Endothelial cell (in vitro differentiated cells): ENCODE data around the gene TCEANC2. TPM values are rescaled to one million over a fixed set of nuclear protein-coding genes. Genes with fewer than 3 reads are reported as not detected.

ENCODE experiments used
- DNase-seq: peaks from one replicate; pipeline ENCODE4 v3.0.0; 2021; ENCODE audit warnings: low spot score
- H3K27ac Mint-ChIP-seq: one replicate; pipeline ENCODE4 v1.8.0; 2021; ENCODE audit warnings: mixed read lengths, inconsistent platforms; ENCODE audit not compliant: unreplicated experiment
- H3K27me3 Mint-ChIP-seq: one replicate; pipeline ENCODE4 v1.8.0; 2021; ENCODE audit warnings: mild to moderate bottlenecking, moderate library complexity, mixed read lengths, inconsistent platforms; ENCODE audit not compliant: unreplicated experiment
- H3K36me3 Mint-ChIP-seq: one replicate; pipeline ENCODE4 v1.8.0; 2021; ENCODE audit warnings: mild to moderate bottlenecking, low read depth, mixed read lengths, inconsistent platforms; ENCODE audit not compliant: unreplicated experiment
- H3K4me1 Mint-ChIP-seq: one replicate; pipeline ENCODE4 v1.8.0; 2021; ENCODE audit warnings: mild to moderate bottlenecking, mixed read lengths, inconsistent platforms; ENCODE audit not compliant: unreplicated experiment
- H3K4me3 Mint-ChIP-seq: one replicate; pipeline ENCODE4 v1.8.0; 2021; ENCODE audit warnings: mild to moderate bottlenecking, mixed read lengths, inconsistent platforms; ENCODE audit not compliant: unreplicated experiment
- H3K9me3 Mint-ChIP-seq: one replicate; pipeline ENCODE4 v1.8.0; 2021; ENCODE audit warnings: mixed read lengths, inconsistent platforms; ENCODE audit not compliant: unreplicated experiment
- CTCF ChIP-seq: fragments of 200-600 bp; sonication (generic); IDR thresholded peaks from one replicate; pipeline ENCODE4 v1.5.0; 2021; ENCODE audit warnings: antibody characterized with exemption; ENCODE audit not compliant: unreplicated experiment
- total RNA-seq: library from RNA; stranded (reverse); fragmentation: NEBNext Ultra II Directional; extraction: Animal tissue kit (Norgen Biotek cat#: 25700); gene quantifications from one replicate; pipeline ENCODE4 v1.2.1, GENCODE V29; 2021; ENCODE audit not compliant: unreplicated experiment

The TCEANC2 gene
- total RNA-seq, 1 donor from 2014 or later = 6.3 TPM

GRCh38 chr1:54037476-54037875 lies 15.9 kb upstream of the TCEANC2 start:
- H3K36me3 Mint-ChIP-seq = peaks cover 29% of the 10 kb centered on the region
- TF ChIP-seq CTCF = no peak
- no peaks in the 10 kb centered on the region for H3K4me1 Mint-ChIP-seq
- DNase-seq = no peak
- no peak overlapping the region for H3K4me3 Mint-ChIP-seq
- H3K27ac Mint-ChIP-seq = no peak overlapping the region
- no peaks in the 10 kb centered on the region for H3K27me3 Mint-ChIP-seq
- no peaks in the 10 kb centered on the region for H3K9me3 Mint-ChIP-seq

- Mint-ChIP-seq H3K36me3 (peaks cover 25% of the 10 kb centered on the region), H3K4me1 (no peaks in the 10 kb centered on the region), H3K9me3 (no peaks in the 10 kb centered on the region), H3K27me3 (no peaks in the 10 kb centered on the region), H3K4me3 (no peak overlapping the region), H3K27ac (no peak overlapping the region)
- TF ChIP-seq CTCF = no peak
- no peak for DNase-seq
Observed at GRCh38 chr1:54041806-54042205, 11.6 kb upstream of the TCEANC2 start.

- no peak overlapping the region for H3K27ac Mint-ChIP-seq
- H3K4me1 Mint-ChIP-seq = no peaks in the 10 kb centered on the region
- TF ChIP-seq CTCF = no peak
Observed at GRCh38 chr1:54045496-54045895, 7.9 kb upstream of the TCEANC2 start.

GRCh38 chr1:54046671-54047383 lies 6.6 kb upstream of the TCEANC2 start:
- DNase-seq = no peak
- Mint-ChIP-seq H3K36me3 (peaks cover 11% of the 10 kb centered on the region), H3K4me3 (no peak overlapping the region), H3K27me3 (no peaks in the 10 kb centered on the region), H3K9me3 (no peaks in the 10 kb centered on the region), H3K27ac (no peak overlapping the region), H3K4me1 (no peaks in the 10 kb centered on the region)
- TF ChIP-seq CTCF = no peak

More at GRCh38 chr1:54045496-54045895, 7.9 kb upstream of the TCEANC2 start:
- Mint-ChIP-seq H3K9me3 (no peaks in the 10 kb centered on the region), H3K36me3 (peaks cover 11% of the 10 kb centered on the region), H3K4me3 (no peak overlapping the region), H3K27me3 (no peaks in the 10 kb centered on the region)
- no peak for DNase-seq
